ENCODE results near the gene PLXNA4. TPM values are rescaled to one million over a fixed set of nuclear protein-coding genes. Genes with fewer than 3 reads are reported as not detected.

Gene PLXNA4
- total and polyA plus RNA-seq, 11 donors = 1.8 to 22.1 (median 10.5) TPM

DNA sequence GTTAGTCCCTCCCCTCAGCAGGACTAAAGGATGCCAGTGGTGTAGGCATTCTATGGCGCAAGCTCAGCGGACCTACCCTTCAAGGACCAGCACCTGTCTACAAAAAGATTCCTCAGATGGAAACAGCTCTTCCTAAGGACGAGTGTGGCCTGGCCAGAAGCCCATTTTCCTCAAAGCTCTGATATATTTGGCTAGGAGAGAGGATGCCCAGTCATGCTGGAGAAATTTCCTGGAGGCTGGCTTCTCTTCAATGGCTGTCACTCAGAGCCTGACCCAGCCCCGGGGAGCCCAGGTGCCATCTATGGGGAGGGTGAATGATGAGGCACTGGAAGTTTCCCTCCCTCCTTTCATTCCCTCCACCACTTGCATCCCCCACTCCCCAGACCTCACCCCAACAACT, 111.5 kb downstream of the PLXNA4 start:
- peaks cover 0 to 30% (median 15%) of the 10 kb centered on the region in 12 donors for H3K4me1 ChIP-seq
- intact Hi-C loops (cut with DNase I) = loop anchor here in 1 of 10 donors (10.0 kb wide), 1 partner anchor 60 kb away; no protein-coding TSS in a partner anchor
- no peaks in the 10 kb centered on the region for H3K36me3 ChIP-seq
- DNase-seq (peak; percentile 57 to 83 (median 67)), ATAC-seq (peak; percentile 76 to 91 (median 87))
- H3K27ac ChIP-seq = peak overlapping the region in 8 of 12 donors; percentile 49 to 78 (median 70)
- WGBS, 4 donors = 49 to 59% (median 52%) methylated on average over 4 of the region's 4 CpGs
- H3K27me3 ChIP-seq = no peaks in the 10 kb centered on the region
- no peaks in the 10 kb centered on the region for H3K9me3 ChIP-seq
- no peak for TF ChIP-seq POLR2A (IDR thresholded peaks at IDR 0.05)
- TF ChIP-seq, protein P1, sequence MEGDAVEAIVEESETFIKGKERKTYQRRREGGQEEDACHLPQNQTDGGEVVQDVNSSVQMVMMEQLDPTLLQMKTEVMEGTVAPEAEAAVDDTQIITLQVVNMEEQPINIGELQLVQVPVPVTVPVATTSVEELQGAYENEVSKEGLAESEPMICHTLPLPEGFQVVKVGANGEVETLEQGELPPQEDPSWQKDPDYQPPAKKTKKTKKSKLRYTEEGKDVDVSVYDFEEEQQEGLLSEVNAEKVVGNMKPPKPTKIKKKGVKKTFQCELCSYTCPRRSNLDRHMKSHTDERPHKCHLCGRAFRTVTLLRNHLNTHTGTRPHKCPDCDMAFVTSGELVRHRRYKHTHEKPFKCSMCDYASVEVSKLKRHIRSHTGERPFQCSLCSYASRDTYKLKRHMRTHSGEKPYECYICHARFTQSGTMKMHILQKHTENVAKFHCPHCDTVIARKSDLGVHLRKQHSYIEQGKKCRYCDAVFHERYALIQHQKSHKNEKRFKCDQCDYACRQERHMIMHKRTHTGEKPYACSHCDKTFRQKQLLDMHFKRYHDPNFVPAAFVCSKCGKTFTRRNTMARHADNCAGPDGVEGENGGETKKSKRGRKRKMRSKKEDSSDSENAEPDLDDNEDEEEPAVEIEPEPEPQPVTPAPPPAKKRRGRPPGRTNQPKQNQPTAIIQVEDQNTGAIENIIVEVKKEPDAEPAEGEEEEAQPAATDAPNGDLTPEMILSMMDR (IDR thresholded peaks at IDR 0.05) = no peak
- H3K4me3 ChIP-seq = no peak overlapping the region

DNA sequence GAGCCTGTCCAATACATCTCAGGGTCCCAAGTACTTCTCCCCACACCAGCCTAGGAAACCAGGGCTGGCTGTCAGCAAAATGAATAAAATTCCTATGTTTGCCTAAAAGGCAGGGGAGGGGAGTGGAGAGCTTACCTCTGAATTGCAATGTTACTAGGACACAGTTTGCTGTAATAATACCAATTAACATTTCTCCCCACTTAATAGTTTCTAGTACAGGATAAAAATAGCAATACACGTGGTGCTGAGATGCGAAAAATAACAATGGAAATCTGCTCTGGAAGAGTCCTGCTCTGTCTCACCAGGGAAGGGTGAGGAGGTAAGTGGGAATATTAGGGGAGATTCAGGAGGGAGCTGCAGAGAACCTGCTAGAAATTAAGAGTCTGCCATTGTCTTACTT, 112.3 kb downstream of the PLXNA4 start:
- WGBS, 4 donors = 18 to 35% (median 28%) methylated on average over 2 of the region's 2 CpGs
- H3K9me3 ChIP-seq = no peaks in the 10 kb centered on the region
- H3K27ac ChIP-seq = peak overlapping the region in 11 of 12 donors; percentile 16 to 78 (median 66)
- no peaks in the 10 kb centered on the region for H3K36me3 ChIP-seq
- H3K27me3 ChIP-seq = no peaks in the 10 kb centered on the region
- no peak for DNase-seq
- ATAC-seq = peak; percentile 61 to 81 (median 70)
- intact Hi-C loops (cut with DNase I) = loop anchor here in 1 of 10 donors (10.0 kb wide), 1 partner anchor 59 kb away; no protein-coding TSS in a partner anchor
- H3K4me3 ChIP-seq = no peak overlapping the region
- no peak for TF ChIP-seq POLR2A (IDR thresholded peaks at IDR 0.05)
- TF ChIP-seq, protein P1 (IDR thresholded peaks at IDR 0.05) = no peak
- peaks cover 0 to 30% (median 15%) of the 10 kb centered on the region in 12 donors for H3K4me1 ChIP-seq

DNA sequence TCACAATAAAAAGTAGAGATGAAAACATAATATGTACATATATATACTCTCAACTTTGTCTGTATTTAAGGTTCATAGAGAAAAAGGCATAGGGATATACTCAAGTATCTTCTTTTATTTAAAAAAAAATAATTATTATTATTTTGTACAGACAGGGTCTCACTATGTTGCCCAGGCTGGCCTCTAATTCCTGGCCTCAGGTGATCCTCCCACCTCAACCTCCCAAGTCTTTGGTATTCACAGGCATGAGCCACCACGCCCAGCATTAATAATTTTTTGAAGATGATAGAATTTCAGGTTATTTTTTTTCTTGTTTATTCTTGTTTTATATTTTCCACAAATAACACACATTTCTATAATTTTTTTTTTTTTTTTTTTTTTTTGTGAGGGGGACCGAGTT, 113.8 kb downstream of the PLXNA4 start:
- intact Hi-C loops (cut with DNase I) = loop anchor here in 1 of 10 donors (10.0 kb wide), 1 partner anchor 58 kb away; no protein-coding TSS in a partner anchor

DNA sequence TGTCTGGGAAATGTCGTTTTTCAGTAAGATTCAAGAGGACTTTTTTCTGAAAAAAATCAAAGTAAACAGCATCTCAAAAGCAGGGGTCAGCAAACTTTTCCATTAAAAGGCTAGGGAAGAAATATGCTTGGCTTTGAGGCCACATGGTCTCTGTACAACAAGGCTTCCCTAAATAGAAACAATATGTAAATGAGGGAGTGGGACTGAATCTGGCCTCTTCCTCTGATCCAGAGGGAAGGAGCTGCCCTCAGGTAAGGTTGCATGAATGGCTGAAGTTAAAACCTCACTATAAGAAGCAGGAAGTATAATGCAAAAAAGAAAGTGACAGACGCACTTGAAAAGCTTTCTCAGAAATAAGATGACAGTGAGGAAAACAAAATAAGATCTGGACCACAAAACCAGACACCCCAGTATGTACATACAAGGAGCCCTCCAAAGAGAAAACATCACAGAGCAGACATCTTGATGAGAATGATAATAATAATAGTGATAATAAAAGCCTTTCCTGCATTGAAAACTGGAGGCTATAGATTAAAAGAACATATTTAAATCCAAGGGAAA, 115.2 kb downstream of the PLXNA4 start:
- intact Hi-C loops (cut with DNase I) = loop anchor here in 1 of 10 donors (10.0 kb wide), 1 partner anchor 56 kb away; no protein-coding TSS in a partner anchor
- H3K9me3 ChIP-seq = no peaks in the 10 kb centered on the region
- DNase-seq = no peak
- H3K27me3 ChIP-seq = no peaks in the 10 kb centered on the region
- H3K4me3 ChIP-seq = no peak overlapping the region
- H3K36me3 ChIP-seq = no peaks in the 10 kb centered on the region
- no peak overlapping the region for H3K27ac ChIP-seq
- no peak for ATAC-seq
- TF ChIP-seq, protein P1 (IDR thresholded peaks at IDR 0.05) = no peak
- TF ChIP-seq POLR2A (IDR thresholded peaks at IDR 0.05) = no peak
- 63 to 73% (median 71%) methylated on average over 2 of the region's 2 CpGs for WGBS, 4 donors
- peaks cover 0 to 30% (median 15%) of the 10 kb centered on the region in 12 donors for H3K4me1 ChIP-seq

More for the DNA sequence above, 113.8 kb downstream of the PLXNA4 start:
- Histone ChIP-seq H3K27ac (no peak overlapping the region), H3K27me3 (no peaks in the 10 kb centered on the region), H3K36me3 (no peaks in the 10 kb centered on the region), H3K9me3 (no peaks in the 10 kb centered on the region), H3K4me1 (peaks cover 0 to 30% (median 15%) of the 10 kb centered on the region in 12 donors), H3K4me3 (no peak overlapping the region)
- TF ChIP-seq, protein P1 (IDR thresholded peaks at IDR 0.05) = no peak
- TF ChIP-seq POLR2A (IDR thresholded peaks at IDR 0.05) = no peak
- DNase-seq = no peak
- ATAC-seq = no peak
- 93 to 97% (median 97%) methylated on average over 2 of the region's 2 CpGs for WGBS, 4 donors
